Putamen (tissue), 1 donor: ENCODE results near the gene LTB4R.

ENCODE experiments used
- DNase-seq: peaks from one replicate; pipeline ENCODE4 v3.0.0-alpha.2; 2016; ENCODE audit warnings: low spot score

Gene LTB4R

GRCh38 chr14:24310646-24311604, at the start of gene LTB4R:
Gene LTB4R, plus strand, starts transcription at chr14:24311502. Its CDS starts 4,150 bp downstream, at chr14:24315652.
- DNase-seq: no peak

DNA sequence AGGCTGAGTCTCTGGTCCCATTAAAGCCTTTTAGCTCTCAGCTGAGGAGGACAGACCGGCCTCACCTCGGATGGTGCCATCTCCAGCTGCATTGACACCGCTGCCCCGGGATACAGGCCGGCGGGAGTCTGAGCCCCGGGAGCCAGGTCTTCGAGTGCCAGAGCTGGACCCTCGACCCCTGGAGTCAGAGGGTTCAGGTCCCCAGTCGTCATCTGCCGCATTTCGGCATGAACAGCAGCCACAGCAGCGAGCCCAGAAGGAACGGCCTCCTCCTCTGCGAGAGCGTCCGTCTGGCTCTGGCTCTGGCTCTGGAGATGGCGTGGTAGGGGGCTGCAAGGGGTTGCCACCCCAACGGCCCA, 49.4 kb upstream of the LTB4R start:
- no peak for DNase-seq

- no peak for DNase-seq
These were observed 48.2 kb upstream of the LTB4R start, which contains the start of gene TGM1 for GRCh38 chr14:24262821-24263733. Gene TGM1, minus strand, starts transcription at chr14:24263177. Its CDS starts 825 bp downstream, at chr14:24262352.

- no peak for DNase-seq
These were observed 47.5 kb upstream of the LTB4R start for GRCh38 chr14:24263848-24264247.

DNA sequence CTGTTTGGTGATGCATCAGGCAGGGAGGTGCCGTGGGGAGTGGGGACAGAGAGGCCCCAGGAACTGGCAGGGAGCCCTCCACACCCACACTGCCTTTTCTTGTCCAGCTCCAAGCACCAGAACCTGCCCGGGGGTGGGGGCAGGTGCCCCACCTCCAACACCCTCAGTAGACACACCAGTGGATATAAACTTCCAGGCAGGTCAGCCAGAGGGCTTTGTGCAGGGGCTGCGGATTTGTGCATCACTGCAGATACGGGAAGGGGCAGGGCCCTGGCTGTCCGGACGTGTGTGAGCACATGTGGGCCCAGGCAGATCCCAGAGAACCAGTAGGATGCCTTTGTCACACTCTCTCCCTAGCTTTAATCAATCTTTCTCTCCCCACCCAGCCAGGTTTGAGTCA, 47.0 kb upstream of the LTB4R start:
- DNase-seq: no peak

GRCh38 chr14:24266344-24267244, 44.7 kb upstream of the LTB4R start:
- no peak for DNase-seq

GRCh38 chr14:24267516-24267915, 43.8 kb upstream of the LTB4R start:
- no peak for DNase-seq

GRCh38 chr14:24268225-24268624, 43.1 kb upstream of the LTB4R start:
- no peak for DNase-seq

GRCh38 chr14:24269368-24269767, 41.9 kb upstream of the LTB4R start:
- no peak for DNase-seq

DNA sequence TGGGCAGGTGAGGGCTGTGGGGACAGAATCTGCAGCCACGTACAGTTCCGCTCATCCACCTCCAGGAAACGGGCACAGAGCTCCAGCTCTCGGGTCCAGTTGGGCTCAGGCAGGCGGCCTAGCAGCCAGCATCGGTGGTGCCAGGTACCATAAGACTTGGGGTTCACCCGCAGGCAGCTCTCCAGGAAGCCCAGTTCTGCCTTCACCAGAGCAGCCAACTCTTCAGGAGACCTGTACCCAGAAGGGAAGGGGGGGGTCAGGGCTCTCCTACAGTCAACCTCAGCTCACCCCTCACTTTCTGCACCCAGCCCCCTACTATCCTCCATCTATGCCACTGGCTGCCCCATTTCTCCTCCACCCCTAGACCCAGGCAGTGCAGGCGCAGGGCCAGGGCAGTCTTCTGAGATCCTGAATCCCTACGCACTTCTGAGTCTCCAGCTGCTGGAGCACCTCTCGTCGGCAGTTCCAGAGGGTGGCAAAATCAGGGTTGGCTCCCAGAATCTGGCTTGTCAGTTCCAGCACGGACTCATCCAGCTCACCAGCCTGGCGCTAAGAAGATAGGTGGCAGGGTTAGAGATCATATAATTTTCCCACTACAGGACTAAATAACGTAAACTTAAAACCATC, 41.3 kb upstream of the LTB4R start:
- no peak for DNase-seq

- DNase-seq: no peak
These were observed 40.7 kb upstream of the LTB4R start for GRCh38 chr14:24270537-24271133.

DNA sequence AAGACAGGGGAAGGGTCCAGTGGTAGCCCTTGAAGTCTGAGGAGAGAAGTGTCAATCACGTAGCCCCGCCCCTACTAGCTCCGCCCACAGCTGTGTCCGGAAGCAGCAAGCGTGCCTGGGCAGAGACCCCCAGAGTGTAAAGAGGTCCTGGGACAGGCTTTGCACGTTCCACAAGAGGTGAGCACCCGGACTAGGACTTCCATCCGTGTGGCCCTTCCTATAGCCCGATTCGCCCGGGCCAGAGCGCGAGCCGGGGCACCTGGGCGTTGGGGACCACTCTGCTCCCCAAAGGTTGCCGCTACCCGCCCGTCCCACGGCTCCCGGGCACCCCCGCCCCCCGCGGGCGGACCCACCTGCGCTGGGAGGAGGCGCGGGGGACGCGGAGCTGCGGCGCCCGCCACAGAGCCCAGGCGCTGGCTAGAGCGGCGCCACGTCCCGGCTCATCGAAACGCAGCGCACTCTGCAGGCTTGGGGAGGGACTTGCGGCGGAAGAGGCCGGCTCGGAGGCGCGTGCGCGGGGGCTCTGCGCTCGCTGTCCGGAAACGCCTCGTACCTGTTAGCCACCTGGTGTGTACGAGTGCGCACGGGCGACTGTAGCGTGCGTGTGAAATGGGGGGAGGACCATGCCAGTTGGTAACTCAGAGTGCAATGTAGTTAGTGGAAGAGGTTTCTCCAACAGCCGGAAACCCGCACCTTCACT, 40.0 kb upstream of the LTB4R start, which contains the start of gene RABGGTA:
Gene RABGGTA (minus strand): TSS at position 464 of the 700 bp plus-strand sequence. CDS start 482 bp downstream, outside the sequence.
- peak; percentile 87 for DNase-seq

GRCh38 chr14:24271834-24272263, 39.5 kb upstream of the LTB4R start:
- DNase-seq: no peak

- no peak for DNase-seq
These were observed 38.8 kb upstream of the LTB4R start for GRCh38 chr14:24272467-24272866.

GRCh38 chr14:24273422-24273998, 37.8 kb upstream of the LTB4R start:
- DNase-seq: no peak

DNA sequence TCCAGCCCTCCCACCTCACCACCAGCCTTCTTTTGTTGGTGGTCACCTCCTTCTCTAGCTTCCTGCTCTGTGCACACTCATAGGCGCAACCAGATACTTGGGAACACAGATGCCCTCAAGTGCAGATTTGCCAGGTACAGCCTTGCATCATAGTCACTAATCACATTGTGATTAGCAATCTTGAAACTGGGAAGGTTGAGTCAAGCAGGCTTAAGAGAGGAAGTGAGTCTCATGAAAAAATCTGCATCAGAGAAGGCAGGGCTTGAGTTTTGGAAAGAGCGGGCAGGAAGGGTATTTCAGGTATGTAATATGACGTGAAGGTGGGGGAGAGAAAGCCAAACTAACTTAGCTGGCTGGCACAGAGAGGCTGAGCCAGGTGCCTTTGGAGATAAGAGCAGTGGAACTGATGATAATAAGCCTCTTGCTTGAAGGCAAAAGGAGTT, 37.2 kb upstream of the LTB4R start:
- DNase-seq: no peak

- no peak for DNase-seq
These were observed 34.2 kb upstream of the LTB4R start for GRCh38 chr14:24277071-24277470.

DNA sequence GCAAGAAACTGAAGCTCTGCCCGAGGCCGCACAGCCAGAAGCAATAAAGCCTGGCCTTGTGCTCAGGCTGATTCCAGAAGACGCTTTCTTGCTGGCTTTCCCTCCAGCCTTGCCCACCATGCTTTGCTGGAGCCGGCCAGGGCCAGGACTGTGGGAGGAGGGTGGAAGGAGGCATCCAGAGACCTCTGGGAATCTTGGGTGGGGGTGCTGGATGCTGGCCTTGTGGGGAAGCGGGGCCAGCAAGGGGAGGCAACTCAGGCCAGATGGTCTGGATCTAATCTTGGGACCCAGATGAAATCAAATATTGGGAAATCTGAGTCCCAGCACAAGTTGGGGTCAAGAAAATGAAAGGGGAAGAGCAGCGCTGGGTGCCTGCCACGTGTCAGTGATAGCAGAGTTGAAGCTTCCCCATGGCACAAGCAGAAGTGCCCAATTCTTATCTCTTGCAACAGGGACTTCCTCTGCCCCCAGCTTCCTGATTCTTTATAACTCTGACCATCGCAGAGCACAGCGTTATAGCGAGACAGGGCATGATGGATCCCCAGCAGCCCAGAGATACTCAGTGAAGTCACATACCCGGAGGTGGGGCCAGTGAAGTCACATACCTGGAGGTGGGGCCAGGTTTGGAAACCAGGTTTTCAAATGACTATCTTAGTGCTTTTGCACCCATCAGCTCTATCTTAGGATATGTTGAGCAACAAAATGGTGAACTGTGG, 33.5 kb upstream of the LTB4R start:
- DNase-seq: no peak

DNA sequence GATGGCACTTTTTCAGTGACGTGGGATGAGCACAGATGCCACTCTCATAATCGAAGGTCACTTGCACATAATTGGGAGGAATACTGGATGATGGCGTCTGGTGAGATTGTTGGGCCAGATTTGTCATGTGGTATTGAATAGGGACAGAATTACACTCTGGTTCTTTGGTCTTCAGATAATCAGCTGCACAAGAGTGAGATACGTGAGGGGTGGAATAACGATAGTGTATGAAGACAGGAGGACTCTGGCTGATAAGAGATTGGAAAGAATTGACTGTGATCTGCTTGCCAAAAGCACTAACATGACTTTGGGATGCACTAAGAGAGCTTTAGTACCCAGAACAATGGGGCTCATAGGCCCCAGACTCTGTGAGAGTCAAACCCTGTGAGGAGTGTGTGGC, 32.9 kb upstream of the LTB4R start:
- no peak for DNase-seq
